T-cell (primary cell): ENCODE measurements around the gene GOT1. TPM values are rescaled to one million over a fixed set of nuclear protein-coding genes. Genes with fewer than 3 reads are reported as not detected.

ENCODE experiments used
- ATAC-seq, 4 experiments: fragments of 200-7000 bp in 3 of 4; fragments of 150-1000 bp in 1 of 4; cut with Tn5 transposase; replicated peaks in 1 of 4; 1 replicate in 3 of 4; 2 replicates in 1 of 4; pipeline ENCODE4 v1.10.0; 2021; ENCODE audit warnings: moderate library complexity in 3 of 4, mild to moderate bottlenecking in 2 of 4, moderate number of reproducible peaks in 1 of 4
- CTCF ChIA-PET, 2 donors: fragments of 300-600 bp; sonication (Branson Sonifier 250); formaldehyde crosslinking; loops; one replicate each; lab custom pipeline; 2022; ENCODE audit warnings: antibody characterized with exemption in 2 of 2; lab: Charles Lee
- POLR2A ChIA-PET, 2 donors: fragments of 300-600 bp; sonication (Branson Sonifier 250); formaldehyde crosslinking; loops; one replicate each; lab custom pipeline; 2022; ENCODE audit warnings: antibody characterized with exemption in 2 of 2; lab: Charles Lee
- DNase-seq, 35 experiments: peaks; one replicate each; pipeline versions ENCODE4 v3.0.0 to v3.0.0-alpha.2; 2013 to 2023
- H3K27ac ChIP-seq: one replicate; pipeline ENCODE4 v1.5.1; 2013; ENCODE audit warnings: low read length
- H3K27me3 ChIP-seq, 2 experiments: replicated peaks in 1 of 2; 1 replicate in 1 of 2; 2 replicates in 1 of 2; pipeline versions ENCODE4 v1.6.1 to v1.7.0; 2013; ENCODE audit warnings: low read length in 1 of 2, mixed read lengths in 1 of 2; ENCODE audit not compliant: control insufficient read depth in 2 of 2, insufficient read depth in 2 of 2; ENCODE audit errors: extremely low read depth in 1 of 2
- H3K36me3 ChIP-seq, 2 donors: 1 replicate in 1 of 2; 2 replicates in 1 of 2; pipeline versions ENCODE4 v1.6.1 to v1.7.0; 2013; ENCODE audit warnings: low read length in 1 of 2; ENCODE audit not compliant: control insufficient read depth in 2 of 2, insufficient read depth in 1 of 2; ENCODE audit errors: extremely low read depth in 1 of 2
- H3K4me1 ChIP-seq, 2 experiments: 1 replicate in 1 of 2; 2 replicates in 1 of 2; pipeline versions ENCODE4 v1.6.1 to v1.7.0; 2013; ENCODE audit warnings: low read length in 2 of 2, mixed read lengths in 1 of 2; ENCODE audit not compliant: insufficient read depth in 2 of 2, control insufficient read depth in 1 of 2; ENCODE audit errors: extremely low read depth in 1 of 2
- H3K4me3 ChIP-seq, 2 donors: 1 replicate in 1 of 2; 2 replicates in 1 of 2; pipeline versions ENCODE4 v1.5.1 to v1.7.0; 2013; ENCODE audit warnings: mild to moderate bottlenecking in 2 of 2, low read length in 1 of 2, moderate library complexity in 1 of 2; ENCODE audit not compliant: control insufficient read depth in 1 of 2; ENCODE audit errors: extremely low read depth in 1 of 2
- H3K9me3 ChIP-seq: 2 replicates; pipeline ENCODE4 v1.7.0; 2013
- H3K27ac Mint-ChIP-seq, 2 donors: one replicate each; pipeline ENCODE4 v1.8.0; 2020 to 2021; ENCODE audit warnings: mild to moderate bottlenecking in 2 of 2, mixed read lengths in 2 of 2
- H3K27me3 Mint-ChIP-seq, 2 donors: one replicate each; pipeline ENCODE4 v1.8.0; 2021 to 2022; ENCODE audit warnings: mixed read lengths in 2 of 2
- H3K36me3 Mint-ChIP-seq: one replicate; pipeline ENCODE4 v1.8.0; 2021; ENCODE audit warnings: mixed read lengths
- H3K4me1 Mint-ChIP-seq, 3 donors: one replicate each; pipeline ENCODE4 v1.8.0; 2020 to 2022; ENCODE audit warnings: mixed read lengths in 3 of 3, mild to moderate bottlenecking in 1 of 3
- H3K4me3 Mint-ChIP-seq, 3 donors: one replicate each; pipeline ENCODE4 v1.8.0; 2020 to 2022; ENCODE audit warnings: mild to moderate bottlenecking in 3 of 3, mixed read lengths in 3 of 3, moderate library complexity in 3 of 3
- H3K9me3 Mint-ChIP-seq, 3 donors: one replicate each; pipeline ENCODE4 v1.8.0; 2020 to 2022; ENCODE audit warnings: mixed read lengths in 3 of 3
- WGBS: methylation state at CpG from one replicate; pipeline ENCODE4 v1.1.5; 2013; ENCODE audit warnings: missing lambda C conversion rate; ENCODE audit not compliant: insufficient coverage; 5-methylcytosine and 5-hydroxymethylcytosine counted together
- total RNA-seq, 35 experiments: library from RNA in 6 of 35; stranded (reverse) in 6 of 35; fragments of 120-200 nt in 1 of 35; gene quantifications; one replicate each; pipeline versions ENCODE4 v1.2.1 to v1.2.4 and lab custom pipeline; 2013 to 2026

GOT1 gene
- total RNA-seq, 5 donors from 2014 or later (not counting 1 experiment from before 2014, with no cell fraction given): 4.5 to 12.9 (median 10.7) TPM

GRCh38 chr10:99389729-99390480 is 40.5 kb downstream of the GOT1 start:
- H3K9me3 ChIP-seq: no peaks in the 10 kb centered on the region
- H3K36me3 Mint-ChIP-seq: no peaks in the 10 kb centered on the region
- WGBS: no CpG with 5 or more reads among the region's 9 CpGs
- no peak for ATAC-seq
- H3K9me3 Mint-ChIP-seq: no peaks in the 10 kb centered on the region
- H3K4me1 Mint-ChIP-seq: peaks cover 0 to 4% (median 4%) of the 10 kb centered on the region in 3 donors
- H3K27ac ChIP-seq: no peak overlapping the region
- H3K27ac Mint-ChIP-seq: no peak overlapping the region
- peaks cover 0 to 6% of the 10 kb centered on the region in 2 donors for H3K27me3 Mint-ChIP-seq
- POLR2A ChIA-PET: no interaction called here
- no peaks in the 10 kb centered on the region for H3K36me3 ChIP-seq
- DNase-seq: no peak
- H3K27me3 ChIP-seq: peaks cover 0 to 12% of the 10 kb centered on the region in 2 experiments
- CTCF ChIA-PET: interaction anchor here (0.7 to 1.6 kb wide), 2 partner anchors 226 to 1578 kb away, joined by 3 to 4 read pairs; no protein-coding TSS in a partner anchor
- no peak overlapping the region for H3K4me3 Mint-ChIP-seq
- H3K4me3 ChIP-seq: no peak overlapping the region
- peaks cover 0 to 4% of the 10 kb centered on the region in 2 experiments for H3K4me1 ChIP-seq

GRCh38 chr10:99387541-99387940 is 42.9 kb downstream of the GOT1 start:
- H3K27ac ChIP-seq: no peak overlapping the region
- Mint-ChIP-seq H3K27me3 (peaks cover 0 to 6% of the 10 kb centered on the region in 2 donors), H3K4me1 (peaks cover 0 to 1% (median 1%) of the 10 kb centered on the region in 3 donors), H3K27ac (no peak overlapping the region), H3K9me3 (no peaks in the 10 kb centered on the region), H3K4me3 (no peak overlapping the region), H3K36me3 (no peaks in the 10 kb centered on the region)
- DNase-seq (no peak), ATAC-seq (no peak)
- H3K4me1 ChIP-seq: peaks cover 0 to 2% of the 10 kb centered on the region in 2 experiments
- peaks cover 0 to 12% of the 10 kb centered on the region in 2 experiments for H3K27me3 ChIP-seq
- no peak overlapping the region for H3K4me3 ChIP-seq
- ChIA-PET CTCF (no interaction called here), POLR2A (no interaction called here)
- no peaks in the 10 kb centered on the region for H3K36me3 ChIP-seq
- WGBS: 75% methylated on average over 9 of the region's 11 CpGs
- no peaks in the 10 kb centered on the region for H3K9me3 ChIP-seq

- POLR2A ChIA-PET: no interaction called here
- no peaks in the 10 kb centered on the region for H3K4me1 Mint-ChIP-seq
- Histone ChIP-seq H3K36me3 (no peaks in the 10 kb centered on the region), H3K4me1 (no peaks in the 10 kb centered on the region), H3K27ac (no peak overlapping the region), H3K4me3 (no peak overlapping the region), H3K27me3 (peaks cover 0 to 12% of the 10 kb centered on the region in 2 experiments), H3K9me3 (no peaks in the 10 kb centered on the region)
- H3K36me3 Mint-ChIP-seq: no peaks in the 10 kb centered on the region
- H3K4me3 Mint-ChIP-seq: no peak overlapping the region
- 60% methylated on average over 2 of the region's 4 CpGs for WGBS
- CTCF ChIA-PET: no interaction called here
- DNase-seq (no peak), ATAC-seq (no peak)
- H3K27ac Mint-ChIP-seq: no peak overlapping the region
- H3K9me3 Mint-ChIP-seq: no peaks in the 10 kb centered on the region
- H3K27me3 Mint-ChIP-seq: peaks cover 0 to 6% of the 10 kb centered on the region in 2 donors
Measured at GRCh38 chr10:99387071-99387470, 43.4 kb downstream of the GOT1 start.

- H3K4me1 ChIP-seq: no peaks in the 10 kb centered on the region
- no peaks in the 10 kb centered on the region for H3K9me3 Mint-ChIP-seq
- no peak overlapping the region for H3K27ac ChIP-seq
- no peaks in the 10 kb centered on the region for H3K36me3 Mint-ChIP-seq
- WGBS: no CpG with 5 or more reads among the region's 1 CpG
- H3K9me3 ChIP-seq: no peaks in the 10 kb centered on the region
- ChIA-PET POLR2A (no interaction called here), CTCF (no interaction called here)
- H3K4me3 Mint-ChIP-seq: no peak overlapping the region
- no peaks in the 10 kb centered on the region for H3K36me3 ChIP-seq
- no peak for DNase-seq
- no peak overlapping the region for H3K4me3 ChIP-seq
- H3K4me1 Mint-ChIP-seq: no peaks in the 10 kb centered on the region
- no peak overlapping the region for H3K27ac Mint-ChIP-seq
- H3K27me3 Mint-ChIP-seq: peaks cover 0 to 18% of the 10 kb centered on the region in 2 donors
- peaks cover 0 to under 1% of the 10 kb centered on the region in 2 experiments for H3K27me3 ChIP-seq
- ATAC-seq: no peak
Measured at GRCh38 chr10:99382176-99382575, 48.2 kb downstream of the GOT1 start.

- Mint-ChIP-seq H3K36me3 (no peaks in the 10 kb centered on the region), H3K4me1 (peaks cover 5 to 9% (median 8%) of the 10 kb centered on the region in 3 donors), H3K27me3 (peaks cover 22 to 30% of the 10 kb centered on the region in 2 donors), H3K9me3 (no peaks in the 10 kb centered on the region), H3K4me3 (no peak overlapping the region), H3K27ac (no peak overlapping the region)
- ATAC-seq: no peak
- Histone ChIP-seq H3K4me1 (no peaks in the 10 kb centered on the region), H3K36me3 (no peaks in the 10 kb centered on the region), H3K4me3 (no peak overlapping the region), H3K27me3 (peaks cover 0 to 11% of the 10 kb centered on the region in 2 experiments), H3K27ac (no peak overlapping the region), H3K9me3 (no peaks in the 10 kb centered on the region)
- CTCF ChIA-PET: no interaction called here
- no peak for DNase-seq
- POLR2A ChIA-PET: no interaction called here
Measured at GRCh38 chr10:99375426-99375825, 55.0 kb downstream of the GOT1 start.

- no peaks in the 10 kb centered on the region for H3K9me3 Mint-ChIP-seq
- DNase-seq: no peak
- POLR2A ChIA-PET: no interaction called here
- ATAC-seq: no peak
- Histone ChIP-seq H3K4me1 (no peaks in the 10 kb centered on the region), H3K4me3 (no peak overlapping the region), H3K9me3 (no peaks in the 10 kb centered on the region), H3K27me3 (peaks cover 0 to 11% of the 10 kb centered on the region in 2 experiments), H3K36me3 (no peaks in the 10 kb centered on the region), H3K27ac (no peak overlapping the region)
- H3K4me3 Mint-ChIP-seq: no peak overlapping the region
- H3K4me1 Mint-ChIP-seq: peaks cover 5 to 9% (median 8%) of the 10 kb centered on the region in 3 donors
- CTCF ChIA-PET: no interaction called here
- no peaks in the 10 kb centered on the region for H3K36me3 Mint-ChIP-seq
- 62% methylated on average over 3 of the region's 3 CpGs for WGBS
- H3K27me3 Mint-ChIP-seq: peaks cover 22 to 31% of the 10 kb centered on the region in 2 donors
- H3K27ac Mint-ChIP-seq: no peak overlapping the region
Measured at GRCh38 chr10:99374972-99375371, 55.5 kb downstream of the GOT1 start.
